Measurements from ENCODE around the gene OTUB1. TPM values are rescaled to one million over a fixed set of nuclear protein-coding genes. Genes with fewer than 3 reads are reported as not detected.
A peak's percentile ranks its signal among the peaks of the same experiment; 100 is the strongest.

The OTUB1 gene
- total and polyA plus RNA-seq, 2 of the 13 experiments (the other 11 are each of a cell fraction or from before 2014, with no cell fraction given), result 58.8 to 130 TPM

DNA sequence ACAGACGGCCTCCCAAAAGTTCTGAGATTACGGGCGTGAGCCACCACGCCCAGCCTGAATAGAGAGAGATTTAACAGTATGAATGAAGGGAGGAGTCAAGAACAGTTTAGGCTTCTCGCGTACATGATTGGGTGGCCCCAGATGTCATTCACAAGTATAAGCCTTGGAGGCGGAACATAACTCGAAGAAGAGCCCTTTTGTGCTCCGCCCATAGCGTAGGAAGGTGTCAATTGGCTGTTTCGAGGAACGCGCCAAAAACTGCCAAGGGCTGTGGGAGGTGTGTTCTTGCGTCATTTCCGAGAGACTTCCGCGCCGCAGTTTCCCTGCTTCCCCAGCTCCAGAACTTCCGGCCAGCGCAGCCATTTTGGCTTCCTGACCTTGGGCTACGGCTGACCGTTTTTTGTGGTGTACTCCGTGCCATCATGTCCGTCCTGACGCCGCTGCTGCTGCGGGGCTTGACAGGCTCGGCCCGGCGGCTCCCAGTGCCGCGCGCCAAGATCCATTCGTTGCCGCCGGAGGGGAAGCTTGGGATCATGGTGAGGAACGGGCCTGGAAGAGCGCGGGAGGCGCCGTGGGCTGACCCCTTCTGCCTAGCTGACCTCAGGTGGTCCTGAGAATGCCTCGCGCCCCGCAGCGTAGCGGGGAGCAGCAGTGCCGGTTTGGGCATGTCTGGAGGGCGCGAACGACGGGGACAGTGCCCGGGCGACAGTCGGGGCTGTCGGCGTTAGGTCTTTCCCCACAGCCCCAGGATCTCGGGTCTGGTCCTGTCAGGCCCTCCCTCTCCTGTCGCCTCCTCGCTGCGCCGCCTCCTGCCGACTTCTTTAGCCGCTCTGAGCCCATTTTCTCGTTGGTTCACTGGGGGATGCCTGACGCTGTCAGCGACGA is 11.7 kb upstream of the OTUB1 start, which contains the start of gene COX8A (continued):
- peak; percentile 64; the same call in 1 of the 2 replicates for TF ChIP-seq ZFYVE20 (CRISPR knock-in tag; IDR thresholded peaks at IDR 0.05; ENCODE audit: borderline replicate concordance, low read depth)
- TF ChIP-seq, protein P1, sequence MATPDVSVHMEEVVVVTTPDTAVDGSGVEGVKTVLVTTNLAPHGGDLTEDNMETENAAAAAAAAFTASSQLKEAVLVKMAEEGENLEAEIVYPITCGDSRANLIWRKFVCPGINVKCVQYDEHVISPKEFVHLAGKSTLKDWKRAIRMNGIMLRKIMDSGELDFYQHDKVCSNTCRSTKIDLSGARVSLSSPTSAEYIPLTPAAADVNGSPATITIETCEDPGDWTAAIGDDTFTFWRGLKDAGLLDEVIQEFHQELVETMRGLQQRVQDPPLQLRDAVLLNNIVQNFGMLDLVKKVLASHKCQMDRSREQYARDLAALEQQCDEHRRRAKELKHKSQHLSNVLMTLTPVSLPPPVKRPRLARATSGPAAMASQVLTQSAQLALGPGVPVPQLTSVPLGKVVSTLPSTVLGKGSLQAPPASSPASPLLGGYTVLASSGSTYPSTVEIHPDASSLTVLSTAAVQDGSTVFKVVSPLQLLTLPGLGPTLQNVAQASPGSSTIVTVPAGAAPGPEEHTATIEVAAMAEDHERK (CRISPR knock-in tag; IDR thresholded peaks at IDR 0.05; ENCODE audit: low read depth), result no peak
- TF ChIP-seq EHMT2 (IDR thresholded peaks at IDR 0.05; ENCODE audit: borderline replicate concordance, low read depth, low read length), result no peak
- no peak for TF ChIP-seq ZMYM3 (CRISPR knock-in tag; IDR thresholded peaks at IDR 0.05)
- 0 out of 2 replicates have a peak, but pooled peaks have one; percentile 23 for TF ChIP-seq ZSCAN12 (CRISPR knock-in tag; IDR thresholded peaks at IDR 0.05)
- no peak for TF ChIP-seq ZNF496 (CRISPR knock-in tag; IDR thresholded peaks at IDR 0.05; ENCODE audit: insufficient replicate concordance)
- TF ChIP-seq NFIC (IDR thresholded peaks at IDR 0.05; ENCODE audit: low read length), result no peak
- TF ChIP-seq ZNF598 (CRISPR knock-in tag; IDR thresholded peaks at IDR 0.05; ENCODE audit: borderline replicate concordance), result no peak; the same call in 1 of the 2 replicates
- TF ChIP-seq HHEX (CRISPR knock-in tag; IDR thresholded peaks at IDR 0.05), result no peak
- TF ChIP-seq, protein P2, sequence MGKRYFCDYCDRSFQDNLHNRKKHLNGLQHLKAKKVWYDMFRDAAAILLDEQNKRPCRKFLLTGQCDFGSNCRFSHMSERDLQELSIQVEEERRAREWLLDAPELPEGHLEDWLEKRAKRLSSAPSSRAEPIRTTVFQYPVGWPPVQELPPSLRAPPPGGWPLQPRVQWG (CRISPR knock-in tag; IDR thresholded peaks at IDR 0.05; ENCODE audit: borderline replicate concordance, low read depth), result no peak
- no peak; the same call in 1 of the 2 replicates for TF ChIP-seq ZNF776 (CRISPR knock-in tag; IDR thresholded peaks at IDR 0.05)
- TF ChIP-seq, protein P3, sequence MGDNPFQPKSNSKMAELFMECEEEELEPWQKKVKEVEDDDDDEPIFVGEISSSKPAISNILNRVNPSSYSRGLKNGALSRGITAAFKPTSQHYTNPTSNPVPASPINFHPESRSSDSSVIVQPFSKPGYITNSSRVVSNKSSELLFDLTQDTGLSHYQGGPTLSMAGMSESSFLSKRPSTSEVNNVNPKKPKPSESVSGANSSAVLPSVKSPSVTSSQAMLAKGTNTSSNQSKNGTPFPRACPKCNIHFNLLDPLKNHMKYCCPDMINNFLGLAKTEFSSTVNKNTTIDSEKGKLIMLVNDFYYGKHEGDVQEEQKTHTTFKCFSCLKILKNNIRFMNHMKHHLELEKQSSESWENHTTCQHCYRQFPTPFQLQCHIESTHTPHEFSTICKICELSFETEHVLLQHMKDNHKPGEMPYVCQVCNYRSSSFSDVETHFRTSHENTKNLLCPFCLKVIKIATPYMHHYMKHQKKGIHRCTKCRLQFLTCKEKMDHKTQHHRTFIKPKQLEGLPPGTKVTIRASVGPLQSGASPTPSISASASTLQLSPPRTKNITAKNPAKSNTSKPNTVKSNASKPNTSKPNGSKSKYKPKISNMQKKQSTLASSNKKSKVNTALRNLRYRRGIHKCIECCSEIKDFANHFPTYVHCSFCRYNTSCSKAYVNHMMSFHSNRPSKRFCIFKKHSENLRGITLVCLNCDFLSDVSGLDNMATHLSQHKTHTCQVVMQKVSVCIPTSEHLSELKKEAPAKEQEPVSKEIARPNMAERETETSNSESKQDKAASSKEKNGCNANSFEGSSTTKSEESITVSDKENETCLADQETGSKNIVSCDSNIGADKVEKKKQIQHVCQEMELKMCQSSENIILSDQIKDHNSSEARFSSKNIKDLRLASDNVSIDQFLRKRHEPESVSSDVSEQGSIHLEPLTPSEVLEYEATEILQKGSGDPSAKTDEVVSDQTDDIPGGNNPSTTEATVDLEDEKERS (CRISPR knock-in tag; IDR thresholded peaks at IDR 0.05), result no peak
- TF ChIP-seq SMAD3 (CRISPR knock-in tag; IDR thresholded peaks at IDR 0.05), result peak; percentile 83; the same call in 1 of the 2 replicates
- no peak for TF ChIP-seq ZFP36L2 (CRISPR knock-in tag; IDR thresholded peaks at IDR 0.05)
- TF ChIP-seq ZNF180 (CRISPR knock-in tag; IDR thresholded peaks at IDR 0.05; ENCODE audit: borderline replicate concordance, low read depth), result no peak
- TF ChIP-seq, protein P4, sequence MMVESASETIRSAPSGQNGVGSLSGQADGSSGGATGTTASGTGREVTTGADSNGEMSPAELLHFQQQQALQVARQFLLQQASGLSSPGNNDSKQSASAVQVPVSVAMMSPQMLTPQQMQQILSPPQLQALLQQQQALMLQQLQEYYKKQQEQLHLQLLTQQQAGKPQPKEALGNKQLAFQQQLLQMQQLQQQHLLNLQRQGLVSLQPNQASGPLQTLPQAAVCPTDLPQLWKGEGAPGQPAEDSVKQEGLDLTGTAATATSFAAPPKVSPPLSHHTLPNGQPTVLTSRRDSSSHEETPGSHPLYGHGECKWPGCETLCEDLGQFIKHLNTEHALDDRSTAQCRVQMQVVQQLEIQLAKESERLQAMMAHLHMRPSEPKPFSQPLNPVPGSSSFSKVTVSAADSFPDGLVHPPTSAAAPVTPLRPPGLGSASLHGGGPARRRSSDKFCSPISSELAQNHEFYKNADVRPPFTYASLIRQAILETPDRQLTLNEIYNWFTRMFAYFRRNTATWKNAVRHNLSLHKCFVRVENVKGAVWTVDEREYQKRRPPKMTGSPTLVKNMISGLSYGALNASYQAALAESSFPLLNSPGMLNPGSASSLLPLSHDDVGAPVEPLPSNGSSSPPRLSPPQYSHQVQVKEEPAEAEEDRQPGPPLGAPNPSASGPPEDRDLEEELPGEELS (CRISPR knock-in tag; IDR thresholded peaks at IDR 0.05), result no peak; the same call in 1 of the 2 replicates
- TF ChIP-seq KAT2B (IDR thresholded peaks at IDR 0.05; ENCODE audit: borderline replicate concordance, low read depth, low read length), result no peak
- TF ChIP-seq NFYB (CRISPR knock-in tag; IDR thresholded peaks at IDR 0.05), result peak; percentile 89
- no peak; the same call in 1 of the 2 replicates for TF ChIP-seq ZNF224 (CRISPR knock-in tag; IDR thresholded peaks at IDR 0.05)
- no peak for TF ChIP-seq ZNF775 (CRISPR knock-in tag; IDR thresholded peaks at IDR 0.05; ENCODE audit: borderline replicate concordance)
- no peak for TF ChIP-seq HMG20A (CRISPR knock-in tag; IDR thresholded peaks at IDR 0.05; ENCODE audit: borderline replicate concordance)
- TF ChIP-seq, protein P5, sequence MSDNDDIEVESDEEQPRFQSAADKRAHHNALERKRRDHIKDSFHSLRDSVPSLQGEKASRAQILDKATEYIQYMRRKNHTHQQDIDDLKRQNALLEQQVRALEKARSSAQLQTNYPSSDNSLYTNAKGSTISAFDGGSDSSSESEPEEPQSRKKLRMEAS (IDR thresholded peaks at IDR 0.05), result peak; percentile 77; the same call in 1 of the 2 replicates
